ENCODE results near the gene PILRA. TPM values are rescaled to one million over a fixed set of nuclear protein-coding genes. Genes with fewer than 3 reads are reported as not detected.
A peak's percentile ranks its signal among the peaks of the same experiment; 100 is the strongest.
"Not testable (repeated sequence)": the region's sequence is repeated elsewhere in the genome, so short reads cannot be mapped to it uniquely, and the experiment has no call there.

The PILRA gene
- total and polyA plus RNA-seq, 2 donors (not counting 1 experiment from before 2014, with no cell fraction given) = 10.3 to 23.0 TPM

- Mint-ChIP-seq H3K4me3 (no peak overlapping the region), H3K27me3 (no peaks in the 10 kb centered on the region), H3K4me1 (peaks cover 56% of the 10 kb centered on the region), H3K9me3 (ENCODE audit: insufficient read depth) (no peaks in the 10 kb centered on the region), H3K27ac (peak overlapping the region; percentile 39)
- DNase-seq = no peak
- Histone ChIP-seq H3K9ac (ENCODE audit: low read length) (no peak overlapping the region), H3K4me2 (replicated peaks; ENCODE audit: low read depth, low read length, poor library complexity, severe bottlenecking) (no peak overlapping the region), H3K27ac (ENCODE audit: low read length in 2 of 2) (no peak overlapping the region), H3K79me2 (ENCODE audit: control insufficient read depth, insufficient read depth, low read length) (no peaks in the 10 kb centered on the region), H3K27me3 (replicated peaks in 1 of 4; ENCODE audit: control extremely low read depth in 1 of 4, control insufficient read depth in 3 of 4, insufficient read depth in 4 of 4, low read length in 3 of 4) (no peaks in the 10 kb centered on the region), H2AFZ (ENCODE audit: insufficient read depth, low read depth, low read length, poor library complexity, severe bottlenecking) (no peak overlapping the region), H3K4me3 (ENCODE audit: control extremely low read depth in 1 of 5, extremely low read depth in 1 of 5, insufficient read depth in 1 of 5, low read depth in 2 of 5, low read length in 4 of 5) (no peak overlapping the region), H3K4me1 (ENCODE audit: control insufficient read depth in 2 of 2, insufficient read depth in 2 of 2, low read length in 2 of 2) (peaks cover 43 to 47% of the 10 kb centered on the region in 2 donors), H4K20me1 (ENCODE audit: control insufficient read depth, insufficient read depth, low read length, poor library complexity, severe bottlenecking) (no peaks in the 10 kb centered on the region), H3K9me3 (ENCODE audit: control extremely low read depth in 1 of 3, control insufficient read depth in 2 of 3, insufficient read depth in 1 of 3, low read length in 2 of 3) (no peaks in the 10 kb centered on the region), H3K36me3 (replicated peaks in 1 of 2; ENCODE audit: control extremely low read depth in 1 of 2, control insufficient read depth in 1 of 2, extremely low read depth in 1 of 2, insufficient read depth in 2 of 2, low read length in 1 of 2) (peaks cover 0 to 32% of the 10 kb centered on the region in 2 experiments)
- POLR2A ChIA-PET = no interaction called here
- TF ChIP-seq CTCF (IDR thresholded peaks at IDR 0.05) = no peak
- no peak for TF ChIP-seq EZH2 (IDR thresholded peaks at IDR 0.05; ENCODE audit: borderline replicate concordance, insufficient read depth, low read depth, low read length, poor library complexity, severe bottlenecking)
- CTCF ChIA-PET = interaction anchor here (2.3 kb wide), 1 partner anchor 43 kb away, joined by 21 read pairs; no protein-coding TSS in a partner anchor
- 100% methylated on average over 2 of the region's 6 CpGs for WGBS (ENCODE audit: insufficient coverage)
- intact Hi-C loops (cut with micrococcal nuclease) = no loop called here
- no peak for ATAC-seq (ENCODE audit: low read depth)
Observed at GRCh38 chr7:100364480-100364879, 8.8 kb upstream of the PILRA start.

- H3K4me1 ChIP-seq (ENCODE audit: control insufficient read depth in 2 of 2, insufficient read depth in 2 of 2, low read length in 2 of 2) = peaks cover 58 to 62% of the 10 kb centered on the region in 2 donors
- peaks cover 0 to 22% of the 10 kb centered on the region in 2 experiments for H3K36me3 ChIP-seq (replicated peaks in 1 of 2; ENCODE audit: control extremely low read depth in 1 of 2, control insufficient read depth in 1 of 2, extremely low read depth in 1 of 2, insufficient read depth in 2 of 2, low read length in 1 of 2)
- H3K79me2 ChIP-seq (ENCODE audit: control insufficient read depth, insufficient read depth, low read length); H2AFZ ChIP-seq (ENCODE audit: insufficient read depth, low read depth, low read length, poor library complexity, severe bottlenecking); intact Hi-C loops (cut with micrococcal nuclease); DNase-seq; H3K27me3 ChIP-seq (replicated peaks in 1 of 4; ENCODE audit: control extremely low read depth in 1 of 4, control insufficient read depth in 3 of 4, insufficient read depth in 4 of 4, low read length in 3 of 4); H4K20me1 ChIP-seq (ENCODE audit: control insufficient read depth, insufficient read depth, low read length, poor library complexity, severe bottlenecking); H3K9me3 Mint-ChIP-seq (ENCODE audit: insufficient read depth); H3K9me3 ChIP-seq (ENCODE audit: control extremely low read depth in 1 of 3, control insufficient read depth in 2 of 3, insufficient read depth in 1 of 3, low read length in 2 of 3); H3K27me3 Mint-ChIP-seq; H3K4me3 ChIP-seq (ENCODE audit: control extremely low read depth in 1 of 5, extremely low read depth in 1 of 5, insufficient read depth in 1 of 5, low read depth in 2 of 5, low read length in 4 of 5); H3K9ac ChIP-seq (ENCODE audit: low read length); ATAC-seq (ENCODE audit: low read depth): not testable (repeated sequence)
- Mint-ChIP-seq H3K4me1 (peaks cover 64% of the 10 kb centered on the region), H3K4me3 (peak overlapping the region; percentile 51), H3K27ac (peak overlapping the region; percentile 99)
- peak overlapping the region; percentile 97 to 99 for H3K27ac ChIP-seq (ENCODE audit: low read length in 2 of 2)
- POLR2A ChIA-PET = interaction anchor here (0.7 to 1.0 kb wide), 2 partner anchors 31 to 114 kb away, joined by 5 to 9 read pairs; no protein-coding TSS in a partner anchor
- CTCF ChIA-PET = interaction anchor here (0.6 to 2.3 kb wide), 6 partner anchors 19 to 59 kb away, joined by 3 to 21 read pairs (median 4); no protein-coding TSS in a partner anchor
- WGBS (ENCODE audit: insufficient coverage) = 78% methylated on average over 1 of the region's 7 CpGs
- peak overlapping the region; percentile 72 for H3K4me2 ChIP-seq (replicated peaks; ENCODE audit: low read depth, low read length, poor library complexity, severe bottlenecking)
Observed at GRCh38 chr7:100365998-100366367, 7.3 kb upstream of the PILRA start.

Data from B cell (primary cell).